ENCODE data around the gene CATSPERZ.

CATSPERZ gene

DNA sequence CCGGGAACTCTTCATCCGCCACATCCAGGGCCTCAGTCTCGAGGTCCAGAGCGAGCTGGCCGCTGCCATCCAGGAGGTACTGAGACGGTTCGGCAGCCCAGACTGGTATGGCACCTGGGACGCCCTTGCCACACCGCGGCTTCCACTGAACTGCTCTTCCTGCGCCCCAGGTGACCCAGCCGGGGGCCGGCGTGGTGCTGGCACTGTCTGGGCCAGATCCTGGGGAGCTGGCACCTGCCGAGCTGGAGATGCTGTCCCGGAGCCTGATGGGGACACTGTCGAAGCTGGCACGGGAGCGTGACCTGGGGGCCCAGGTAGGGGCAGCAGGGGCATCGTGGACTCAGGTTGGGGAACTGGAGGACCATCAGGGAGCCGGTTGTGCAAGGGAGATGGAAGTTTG is 41.3 kb downstream of the CATSPERZ start:
- peaks cover 20% of the 10 kb centered on the region for H3K4me1 ChIP-seq (ENCODE audit: control insufficient read depth, insufficient read depth, low read length)
- no peaks in the 10 kb centered on the region for H3K36me3 ChIP-seq (ENCODE audit: control insufficient read depth, insufficient read depth, low read length)
- no peak overlapping the region for H3K27ac ChIP-seq (ENCODE audit: low read depth, low read length)

DNA sequence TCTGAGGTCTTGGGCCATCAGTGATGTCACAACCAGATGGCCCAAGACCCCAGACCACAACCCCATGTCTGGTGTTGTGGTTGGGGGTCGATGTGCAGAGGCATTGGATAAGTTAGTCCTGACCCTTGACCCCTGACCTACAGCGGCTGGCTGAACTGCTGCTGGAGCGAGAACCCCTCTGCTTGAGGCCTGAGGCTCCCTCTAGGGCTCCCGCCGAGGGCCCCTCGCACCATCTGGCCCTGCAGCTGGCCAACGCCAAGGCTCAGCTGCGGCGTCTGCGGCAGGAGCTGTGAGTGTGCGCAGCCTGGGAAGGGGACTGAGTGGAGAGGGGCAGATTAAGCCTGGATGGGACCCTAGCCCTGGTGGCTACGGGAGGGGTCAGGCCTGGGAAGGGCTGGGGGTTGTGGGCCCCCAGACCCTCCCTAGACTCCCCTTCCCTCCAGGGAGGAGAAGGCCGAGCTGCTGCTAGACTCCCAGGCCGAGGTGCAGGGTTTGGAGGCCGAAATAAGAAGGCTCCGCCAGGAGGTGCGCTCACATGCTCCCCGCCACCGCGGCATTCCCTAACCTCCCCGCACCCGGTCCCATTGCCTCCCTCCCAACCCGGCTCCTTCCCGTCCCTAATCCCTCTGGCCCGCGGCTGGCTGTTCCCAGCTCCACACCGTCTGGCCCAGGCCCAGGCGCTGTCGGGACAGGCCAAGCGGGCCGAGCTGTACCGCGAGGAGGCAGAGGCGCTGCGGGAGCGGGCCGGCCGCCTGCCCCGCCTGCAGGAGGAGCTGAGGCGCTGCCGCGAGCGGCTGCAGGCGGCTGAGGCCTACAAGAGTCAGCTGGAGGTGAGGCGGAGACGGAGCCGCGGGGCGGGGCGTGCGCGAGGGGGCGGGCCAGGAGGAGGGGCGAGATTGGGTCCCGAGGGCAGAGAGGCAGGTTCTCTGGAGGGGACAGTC is 42.0 kb downstream of the CATSPERZ start:
- Histone ChIP-seq H3K36me3 (ENCODE audit: control insufficient read depth, insufficient read depth, low read length) (no peaks in the 10 kb centered on the region), H3K9ac (ENCODE audit: low read length) (no peak overlapping the region)

More for the DNA sequence above, 41.3 kb downstream of the CATSPERZ start:
- H3K9ac ChIP-seq (ENCODE audit: low read length): no peak overlapping the region
- no peaks in the 10 kb centered on the region for H3K27me3 ChIP-seq (ENCODE audit: control insufficient read depth, insufficient read depth, low read length)
- peak overlapping the region; percentile 76 for H3K4me3 ChIP-seq (ENCODE audit: low read depth, low read length)
- no peaks in the 10 kb centered on the region for H3K9me3 ChIP-seq (ENCODE audit: control insufficient read depth, insufficient read depth, low read depth, low read length)

DNA sequence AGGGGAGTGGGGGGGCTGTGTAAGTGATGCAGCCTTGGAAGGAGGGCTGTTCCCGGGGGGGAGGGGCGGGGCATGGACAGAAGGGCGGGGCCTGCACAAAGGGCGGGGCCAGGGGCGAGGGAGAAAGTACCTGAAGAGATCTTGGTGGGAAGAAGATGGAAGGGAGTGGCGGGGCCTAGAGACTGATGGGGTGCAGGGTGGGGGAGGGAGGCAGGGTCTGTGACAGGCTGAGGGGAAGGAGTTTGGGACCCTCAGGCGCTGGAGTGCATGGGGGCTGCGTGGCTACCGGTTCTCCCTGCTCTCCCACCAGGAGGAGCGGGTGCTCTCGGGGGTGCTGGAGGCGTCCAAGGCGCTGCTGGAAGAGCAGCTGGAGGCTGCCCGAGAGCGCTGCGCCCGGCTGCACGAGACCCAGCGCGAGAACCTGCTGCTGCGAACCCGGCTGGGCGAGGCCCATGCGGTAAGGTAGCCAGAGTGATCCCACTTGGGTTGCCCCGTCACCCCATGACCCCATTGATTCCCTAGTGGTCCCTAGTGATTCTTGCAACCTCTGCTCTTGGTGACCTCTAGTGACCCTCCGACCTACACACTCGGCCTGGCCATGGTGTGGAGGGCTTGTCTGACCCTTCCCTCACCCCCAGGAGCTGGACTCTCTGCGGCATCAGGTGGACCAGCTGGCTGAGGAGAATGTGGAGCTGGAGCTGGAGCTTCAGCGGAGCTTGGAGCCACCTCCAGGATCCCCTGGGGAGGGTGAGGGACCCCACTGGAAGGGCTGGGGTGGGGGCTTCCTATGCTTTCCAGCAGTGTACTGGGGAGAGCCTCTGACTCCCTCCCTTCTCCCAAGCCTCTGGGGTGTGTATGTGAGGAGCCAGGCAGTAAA is 42.9 kb downstream of the CATSPERZ start:
- no peak overlapping the region for H3K9ac ChIP-seq (ENCODE audit: low read length)
- H3K4me3 ChIP-seq (ENCODE audit: low read depth, low read length): peak overlapping the region; percentile 63
- no peak overlapping the region for H3K27ac ChIP-seq (ENCODE audit: low read depth, low read length)
- peaks cover 20% of the 10 kb centered on the region for H3K4me1 ChIP-seq (ENCODE audit: control insufficient read depth, insufficient read depth, low read length)
- H3K9me3 ChIP-seq (ENCODE audit: control insufficient read depth, insufficient read depth, low read depth, low read length): no peaks in the 10 kb centered on the region
- H3K27me3 ChIP-seq (ENCODE audit: control insufficient read depth, insufficient read depth, low read length): no peaks in the 10 kb centered on the region
- H3K36me3 ChIP-seq (ENCODE audit: control insufficient read depth, insufficient read depth, low read length): no peaks in the 10 kb centered on the region

More for the DNA sequence above, 42.0 kb downstream of the CATSPERZ start:
- Histone ChIP-seq H3K27ac (ENCODE audit: low read depth, low read length) (no peak overlapping the region), H3K27me3 (ENCODE audit: control insufficient read depth, insufficient read depth, low read length) (no peaks in the 10 kb centered on the region), H3K4me1 (ENCODE audit: control insufficient read depth, insufficient read depth, low read length) (peaks cover 20% of the 10 kb centered on the region), H3K4me3 (ENCODE audit: low read depth, low read length) (peak overlapping the region; percentile 63), H3K9me3 (ENCODE audit: control insufficient read depth, insufficient read depth, low read depth, low read length) (no peaks in the 10 kb centered on the region)

DNA sequence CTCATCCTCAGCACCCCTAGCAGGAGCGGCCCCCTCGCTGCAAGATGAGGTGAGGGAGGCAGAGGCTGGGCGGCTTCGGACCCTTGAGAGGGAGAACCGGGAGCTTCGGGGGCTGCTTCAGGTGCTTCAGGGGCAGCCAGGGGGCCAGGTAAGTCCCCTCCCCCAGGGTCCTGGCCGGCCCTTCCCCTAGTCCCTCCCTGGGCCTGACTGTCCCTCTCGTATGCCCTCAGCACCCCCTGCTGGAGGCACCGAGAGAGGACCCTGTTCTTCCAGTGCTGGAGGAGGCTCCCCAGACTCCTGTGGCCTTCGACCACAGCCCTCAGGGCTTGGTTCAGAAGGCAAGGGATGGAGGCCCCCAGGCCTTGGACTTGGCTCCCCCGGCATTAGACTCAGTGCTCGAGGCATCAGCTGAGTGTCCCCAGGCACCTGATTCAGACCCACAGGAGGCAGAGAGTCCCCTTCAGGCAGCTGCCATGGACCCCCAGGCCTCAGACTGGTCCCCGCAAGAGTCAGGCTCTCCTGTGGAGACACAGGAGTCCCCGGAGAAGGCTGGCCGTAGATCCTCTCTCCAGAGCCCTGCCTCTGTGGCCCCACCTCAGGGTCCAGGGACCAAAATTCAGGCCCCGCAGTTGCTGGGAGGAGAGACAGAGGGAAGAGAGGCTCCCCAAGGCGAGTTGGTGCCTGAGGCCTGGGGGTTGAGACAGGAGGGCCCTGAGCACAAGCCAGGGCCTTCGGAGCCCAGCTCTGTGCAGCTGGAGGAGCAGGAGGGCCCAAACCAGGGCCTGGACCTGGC is 43.8 kb downstream of the CATSPERZ start:
- H3K4me1 ChIP-seq (ENCODE audit: control insufficient read depth, insufficient read depth, low read length): peaks cover 26% of the 10 kb centered on the region
- H3K27me3 ChIP-seq (ENCODE audit: control insufficient read depth, insufficient read depth, low read length): no peaks in the 10 kb centered on the region
- no peak overlapping the region for H3K9ac ChIP-seq (ENCODE audit: low read length)

DNA sequence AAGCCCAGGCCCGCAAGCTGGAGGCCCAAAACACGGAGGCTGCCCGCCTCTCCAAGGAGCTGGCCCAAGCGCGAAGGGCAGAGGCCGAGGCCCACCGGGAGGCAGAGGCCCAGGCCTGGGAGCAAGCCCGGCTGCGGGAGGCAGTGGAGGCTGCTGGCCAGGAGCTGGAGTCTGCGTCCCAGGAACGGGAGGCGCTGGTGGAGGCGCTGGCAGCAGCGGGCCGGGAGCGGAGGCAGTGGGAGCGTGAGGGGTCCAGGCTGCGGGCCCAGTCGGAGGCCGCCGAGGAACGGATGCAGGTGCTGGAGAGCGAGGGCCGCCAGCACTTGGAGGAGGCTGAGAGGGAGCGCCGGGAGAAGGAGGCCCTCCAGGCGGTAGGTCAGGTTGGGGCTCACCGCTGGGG is 44.6 kb downstream of the CATSPERZ start:
- no peak overlapping the region for H3K9ac ChIP-seq (ENCODE audit: low read length)
- no peaks in the 10 kb centered on the region for H3K36me3 ChIP-seq (ENCODE audit: control insufficient read depth, insufficient read depth, low read length)
- H3K9me3 ChIP-seq (ENCODE audit: control insufficient read depth, insufficient read depth, low read depth, low read length): no peaks in the 10 kb centered on the region
- no peak overlapping the region for H3K4me3 ChIP-seq (ENCODE audit: low read depth, low read length)
- H3K27ac ChIP-seq (ENCODE audit: low read depth, low read length): no peak overlapping the region
- no peaks in the 10 kb centered on the region for H3K27me3 ChIP-seq (ENCODE audit: control insufficient read depth, insufficient read depth, low read length)
- peaks cover 27% of the 10 kb centered on the region for H3K4me1 ChIP-seq (ENCODE audit: control insufficient read depth, insufficient read depth, low read length)

More for the DNA sequence above, 43.8 kb downstream of the CATSPERZ start:
- H3K9me3 ChIP-seq (ENCODE audit: control insufficient read depth, insufficient read depth, low read depth, low read length): no peaks in the 10 kb centered on the region
- H3K36me3 ChIP-seq (ENCODE audit: control insufficient read depth, insufficient read depth, low read length): no peaks in the 10 kb centered on the region
- no peak overlapping the region for H3K4me3 ChIP-seq (ENCODE audit: low read depth, low read length)
- no peak overlapping the region for H3K27ac ChIP-seq (ENCODE audit: low read depth, low read length)

DNA sequence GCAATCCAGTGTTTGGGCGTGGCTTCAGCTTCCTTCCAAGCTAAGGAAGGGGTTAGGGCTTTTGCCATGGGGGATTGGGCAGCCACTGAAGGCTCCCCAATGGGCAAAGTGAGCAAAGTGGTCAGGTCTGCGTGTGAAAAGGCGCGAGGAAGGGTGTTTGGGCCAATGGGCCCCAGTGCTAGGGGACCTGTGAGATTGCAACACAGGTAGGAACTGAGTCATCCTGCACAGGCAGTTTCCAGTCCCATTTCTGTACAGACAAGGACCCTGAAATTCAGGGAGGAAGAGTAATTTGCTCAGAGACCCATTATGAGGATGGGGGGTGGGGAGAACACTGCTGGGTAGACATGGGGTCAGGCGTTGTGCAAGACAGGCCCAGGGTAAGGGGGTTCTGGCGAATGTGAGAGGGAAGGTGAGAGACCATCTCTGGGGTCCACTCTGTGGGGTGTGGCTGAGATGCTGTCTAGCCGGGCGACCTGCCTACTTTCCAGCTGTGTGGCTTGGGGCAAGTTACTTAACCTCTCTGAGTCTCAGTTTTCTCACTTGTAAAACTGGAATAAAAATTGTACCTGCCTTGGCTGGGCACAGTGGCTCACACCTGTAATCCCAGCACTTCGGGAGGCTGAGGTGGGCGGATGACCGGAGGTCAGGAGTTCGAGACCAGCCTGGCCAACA is 47.2 kb downstream of the CATSPERZ start:
- Histone ChIP-seq H3K9ac (ENCODE audit: low read length) (no peak overlapping the region), H3K36me3 (ENCODE audit: control insufficient read depth, insufficient read depth, low read length) (no peaks in the 10 kb centered on the region), H3K4me1 (ENCODE audit: control insufficient read depth, insufficient read depth, low read length) (peaks cover 15% of the 10 kb centered on the region), H3K27ac (ENCODE audit: low read depth, low read length) (no peak overlapping the region), H3K9me3 (ENCODE audit: control insufficient read depth, insufficient read depth, low read depth, low read length) (no peaks in the 10 kb centered on the region), H3K27me3 (ENCODE audit: control insufficient read depth, insufficient read depth, low read length) (no peaks in the 10 kb centered on the region), H3K4me3 (ENCODE audit: low read depth, low read length) (no peak overlapping the region)

DNA sequence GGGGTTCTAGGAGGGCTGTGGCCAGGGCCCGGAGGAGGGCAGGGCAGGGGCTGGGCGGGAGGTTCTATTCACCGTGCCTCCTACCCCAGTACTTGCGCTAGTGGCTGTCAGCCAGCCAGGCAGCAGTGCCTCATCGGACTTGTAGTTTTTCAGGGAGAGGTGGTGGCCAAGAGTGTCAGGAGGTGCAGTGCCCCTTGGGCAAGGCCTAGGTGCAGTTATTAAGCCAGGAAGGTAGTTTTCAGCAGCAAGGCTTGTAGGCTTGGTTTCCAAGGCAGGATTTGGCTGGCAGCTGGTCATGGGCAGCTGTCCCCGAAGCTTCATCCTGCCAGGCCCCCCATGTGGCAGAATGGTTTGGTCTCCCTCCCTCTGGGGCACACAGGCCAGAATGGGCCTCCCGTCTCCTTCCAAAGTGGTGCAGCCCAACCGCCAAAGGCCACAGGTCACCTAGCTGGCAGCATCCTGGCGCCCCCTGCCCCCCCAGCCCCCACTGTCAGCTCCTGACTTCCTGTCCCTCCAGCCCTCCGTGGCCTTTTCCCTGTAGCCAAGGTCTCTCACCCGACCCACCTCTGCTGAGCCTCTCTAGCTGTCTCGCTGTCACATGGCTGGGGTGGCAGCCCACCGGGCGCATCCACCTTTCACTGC is 48.3 kb downstream of the CATSPERZ start:
- Histone ChIP-seq H3K36me3 (ENCODE audit: control insufficient read depth, insufficient read depth, low read length) (no peaks in the 10 kb centered on the region), H3K4me1 (ENCODE audit: control insufficient read depth, insufficient read depth, low read length) (peaks cover 8% of the 10 kb centered on the region), H3K9me3 (ENCODE audit: control insufficient read depth, insufficient read depth, low read depth, low read length) (no peaks in the 10 kb centered on the region), H3K9ac (ENCODE audit: low read length) (no peak overlapping the region), H3K27me3 (ENCODE audit: control insufficient read depth, insufficient read depth, low read length) (no peaks in the 10 kb centered on the region), H3K27ac (ENCODE audit: low read depth, low read length) (no peak overlapping the region), H3K4me3 (ENCODE audit: low read depth, low read length) (no peak overlapping the region)

DNA sequence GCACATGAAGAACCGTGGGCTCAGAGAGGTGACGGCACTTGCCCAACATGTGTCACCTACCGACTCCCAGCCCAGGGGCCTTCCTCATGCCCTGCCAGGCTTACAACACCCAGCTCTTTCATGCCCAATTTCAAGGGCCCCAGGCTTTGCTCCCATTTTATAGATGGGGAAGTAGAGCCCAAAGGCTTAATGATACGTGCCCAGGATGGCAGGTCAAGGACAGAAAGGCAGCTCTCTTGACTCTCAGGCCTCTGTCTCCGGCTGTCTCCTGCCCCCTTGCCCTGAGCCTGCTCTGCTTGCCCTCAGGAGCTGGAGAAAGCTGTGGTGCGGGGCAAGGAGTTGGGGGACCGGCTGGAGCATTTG is 48.8 kb downstream of the CATSPERZ start:
- Histone ChIP-seq H3K27ac (ENCODE audit: low read depth, low read length) (no peak overlapping the region), H3K9ac (ENCODE audit: low read length) (no peak overlapping the region), H3K4me1 (ENCODE audit: control insufficient read depth, insufficient read depth, low read length) (peaks cover 7% of the 10 kb centered on the region; the same call in 1 of the 2 replicates), H3K4me3 (ENCODE audit: low read depth, low read length) (no peak overlapping the region), H3K27me3 (ENCODE audit: control insufficient read depth, insufficient read depth, low read length) (no peaks in the 10 kb centered on the region), H3K9me3 (ENCODE audit: control insufficient read depth, insufficient read depth, low read depth, low read length) (no peaks in the 10 kb centered on the region), H3K36me3 (ENCODE audit: control insufficient read depth, insufficient read depth, low read length) (no peaks in the 10 kb centered on the region)

DNA sequence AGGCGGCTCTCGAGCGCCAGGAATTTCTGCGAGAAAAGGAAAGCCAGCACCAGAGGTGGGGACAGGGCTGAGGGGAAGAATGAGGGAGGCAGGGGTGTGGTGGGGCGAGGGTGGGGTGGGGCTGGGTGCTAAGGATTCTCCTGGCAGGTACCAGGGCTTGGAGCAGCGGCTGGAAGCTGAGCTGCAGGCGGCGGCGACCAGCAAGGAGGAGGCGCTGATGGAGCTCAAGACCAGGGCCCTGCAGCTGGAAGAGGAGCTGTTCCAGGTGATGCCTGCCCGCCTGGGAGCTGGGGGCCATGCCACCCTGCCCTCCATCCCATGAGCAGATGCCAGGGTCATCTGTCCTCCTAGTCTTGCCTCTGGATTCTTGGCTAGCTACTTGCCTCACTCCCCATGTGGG is 49.2 kb downstream of the CATSPERZ start:
- Histone ChIP-seq H3K27ac (ENCODE audit: low read depth, low read length) (no peak overlapping the region), H3K4me1 (ENCODE audit: control insufficient read depth, insufficient read depth, low read length) (peaks cover 7% of the 10 kb centered on the region; the same call in 1 of the 2 replicates), H3K36me3 (ENCODE audit: control insufficient read depth, insufficient read depth, low read length) (no peaks in the 10 kb centered on the region), H3K4me3 (ENCODE audit: low read depth, low read length) (no peak overlapping the region), H3K27me3 (ENCODE audit: control insufficient read depth, insufficient read depth, low read length) (no peaks in the 10 kb centered on the region), H3K9ac (ENCODE audit: low read length) (no peak overlapping the region), H3K9me3 (ENCODE audit: control insufficient read depth, insufficient read depth, low read depth, low read length) (no peaks in the 10 kb centered on the region)

DNA sequence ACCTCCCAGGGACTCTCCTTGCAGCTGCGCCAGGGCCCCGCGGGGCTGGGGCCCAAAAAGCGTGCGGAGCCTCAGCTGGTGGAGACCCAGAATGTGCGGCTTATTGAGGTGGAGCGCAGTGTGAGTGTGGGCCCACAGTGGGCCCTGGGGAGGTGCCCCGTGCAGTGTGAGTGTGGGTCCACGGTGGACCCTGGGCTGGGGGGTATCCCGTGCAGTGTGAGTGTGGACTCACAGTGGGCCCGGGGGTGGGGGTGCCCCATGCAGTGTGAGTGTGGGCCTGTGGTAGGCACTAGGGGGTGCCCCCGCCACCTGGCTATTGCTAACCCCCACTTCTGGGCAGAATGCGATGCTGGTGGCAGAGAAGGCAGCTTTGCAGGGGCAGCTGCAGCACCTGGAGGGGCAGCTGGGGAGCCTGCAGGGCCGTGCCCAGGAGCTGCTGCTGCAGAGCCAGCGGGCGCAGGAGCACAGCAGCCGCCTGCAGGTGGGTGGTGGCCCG is 51.0 kb downstream of the CATSPERZ start:
- no peak overlapping the region for H3K4me3 ChIP-seq (ENCODE audit: low read depth, low read length)
- H3K27ac ChIP-seq (ENCODE audit: low read depth, low read length): no peak overlapping the region
- no peak overlapping the region for H3K9ac ChIP-seq (ENCODE audit: low read length)
- no peaks in the 10 kb centered on the region for H3K27me3 ChIP-seq (ENCODE audit: control insufficient read depth, insufficient read depth, low read length)
- H3K9me3 ChIP-seq (ENCODE audit: control insufficient read depth, insufficient read depth, low read depth, low read length): no peaks in the 10 kb centered on the region
- H3K4me1 ChIP-seq (ENCODE audit: control insufficient read depth, insufficient read depth, low read length): peaks cover 13% of the 10 kb centered on the region
- no peaks in the 10 kb centered on the region for H3K36me3 ChIP-seq (ENCODE audit: control insufficient read depth, insufficient read depth, low read length)

Measured in HUES6 (cell line).